ENCODE data around the gene LCOR. TPM values are rescaled to one million over a fixed set of nuclear protein-coding genes. Genes with fewer than 3 reads are reported as not detected.

The LCOR gene
- total and polyA plus RNA-seq, 2 of the 4 experiments (the other 2 are of a cell fraction), result 3.7 to 36.9 TPM

DNA sequence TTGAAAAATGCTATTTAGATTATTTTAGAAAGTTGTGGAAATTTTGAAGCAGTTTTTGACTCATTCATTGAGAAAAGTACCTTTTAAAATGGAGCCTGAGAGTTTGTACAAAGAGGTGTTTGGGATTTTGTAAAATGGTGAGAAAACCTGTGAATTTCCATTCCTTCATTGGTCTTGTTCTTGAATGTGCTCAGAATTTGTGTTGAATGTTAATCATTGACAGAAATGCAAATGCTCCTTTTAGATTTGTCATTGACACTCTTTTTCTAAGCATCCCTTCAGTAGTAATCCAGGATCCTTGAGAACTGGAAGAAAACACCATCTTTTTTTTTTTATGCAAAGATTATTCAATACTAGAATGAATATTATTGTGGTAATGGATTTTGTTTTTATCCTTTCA, 74.8 kb downstream of the LCOR start:
- no peaks in the 10 kb centered on the region for H3K9me3 ChIP-seq (ENCODE audit: control insufficient read depth, insufficient read depth, low read length)
- peaks cover 25 to 60% of the 10 kb centered on the region in 2 experiments for H3K79me1 ChIP-seq (ENCODE audit: low read depth in 1 of 2, low read length in 2 of 2)
- DNase-seq (no peak), ATAC-seq (ENCODE audit: low read depth) (no peak)
- H2BK20ac ChIP-seq (ENCODE audit: low read depth, low read length), result no peak overlapping the region
- H3K9me1 ChIP-seq (ENCODE audit: insufficient read depth, low read length), result no peaks in the 10 kb centered on the region; the same call in 1 of the 2 replicates
- H3K9ac ChIP-seq (ENCODE audit: low read depth, low read length), result no peak overlapping the region
- H3K56ac ChIP-seq (ENCODE audit: extremely low read depth, insufficient read depth, low read length), result no peak overlapping the region
- no peak overlapping the region for H3K4me3 ChIP-seq (ENCODE audit: insufficient read depth, low read depth, low read length)
- H4K5ac ChIP-seq (ENCODE audit: low read depth, low read length), result no peak overlapping the region
- no peak overlapping the region for H2BK15ac ChIP-seq (ENCODE audit: low read depth, low read length)
- TF ChIP-seq RCOR1 (IDR thresholded peaks at IDR 0.05; ENCODE audit: insufficient replicate concordance, low read length) (no peak), CHD1 (IDR thresholded peaks at IDR 0.05; ENCODE audit: low read depth, low read length) (no peak), POLR2A (IDR thresholded peaks at IDR 0.05; ENCODE audit: low read depth, low read length) (no peak), RAD21 (IDR thresholded peaks at IDR 0.05; ENCODE audit: low read length) (no peak), CEBPB (IDR thresholded peaks at IDR 0.05; ENCODE audit: low read depth, low read length) (no peak), BHLHE40 (IDR thresholded peaks at IDR 0.05; ENCODE audit: low read depth, low read length) (no peak), MXI1 (IDR thresholded peaks at IDR 0.05; ENCODE audit: borderline replicate concordance, low read depth, low read length) (no peak), MAZ (IDR thresholded peaks at IDR 0.05; ENCODE audit: borderline replicate concordance, low read depth, low read length) (no peak), NFE2L2 (IDR thresholded peaks at IDR 0.05; ENCODE audit: low read depth, low read length) (no peak), MAFK (IDR thresholded peaks at IDR 0.05; ENCODE audit: low read depth, low read length) (no peak), CTCF (conservative IDR thresholded peaks at IDR 0.05; ENCODE audit: low read depth, low read length) (no peak), FOS (IDR thresholded peaks at IDR 0.05; ENCODE audit: low read depth, low read length) (no peak), RFX5 (IDR thresholded peaks at IDR 0.05; ENCODE audit: low read depth, low read length) (no peak), SMC3 (IDR thresholded peaks at IDR 0.05; ENCODE audit: low read depth, low read length) (no peak)
- TF ChIP-seq, protein P1, sequence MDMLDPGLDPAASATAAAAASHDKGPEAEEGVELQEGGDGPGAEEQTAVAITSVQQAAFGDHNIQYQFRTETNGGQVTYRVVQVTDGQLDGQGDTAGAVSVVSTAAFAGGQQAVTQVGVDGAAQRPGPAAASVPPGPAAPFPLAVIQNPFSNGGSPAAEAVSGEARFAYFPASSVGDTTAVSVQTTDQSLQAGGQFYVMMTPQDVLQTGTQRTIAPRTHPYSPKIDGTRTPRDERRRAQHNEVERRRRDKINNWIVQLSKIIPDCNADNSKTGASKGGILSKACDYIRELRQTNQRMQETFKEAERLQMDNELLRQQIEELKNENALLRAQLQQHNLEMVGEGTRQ (IDR thresholded peaks at IDR 0.05; ENCODE audit: low read depth, low read length), result no peak
- TF ChIP-seq, protein P2, sequence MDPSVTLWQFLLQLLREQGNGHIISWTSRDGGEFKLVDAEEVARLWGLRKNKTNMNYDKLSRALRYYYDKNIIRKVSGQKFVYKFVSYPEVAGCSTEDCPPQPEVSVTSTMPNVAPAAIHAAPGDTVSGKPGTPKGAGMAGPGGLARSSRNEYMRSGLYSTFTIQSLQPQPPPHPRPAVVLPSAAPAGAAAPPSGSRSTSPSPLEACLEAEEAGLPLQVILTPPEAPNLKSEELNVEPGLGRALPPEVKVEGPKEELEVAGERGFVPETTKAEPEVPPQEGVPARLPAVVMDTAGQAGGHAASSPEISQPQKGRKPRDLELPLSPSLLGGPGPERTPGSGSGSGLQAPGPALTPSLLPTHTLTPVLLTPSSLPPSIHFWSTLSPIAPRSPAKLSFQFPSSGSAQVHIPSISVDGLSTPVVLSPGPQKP (IDR thresholded peaks at IDR 0.05; ENCODE audit: borderline replicate concordance, low read depth, low read length), result no peak
- no peak overlapping the region for H2BK5ac ChIP-seq (ENCODE audit: low read depth, low read length, poor library complexity, severe bottlenecking)
- H4K91ac ChIP-seq (ENCODE audit: insufficient read depth, low read depth, low read length), result no peak overlapping the region
- H3K23ac ChIP-seq (ENCODE audit: low read depth, low read length), result no peak overlapping the region
- H2BK120ac ChIP-seq (ENCODE audit: low read depth, low read length), result no peak overlapping the region
- BruUV-seq (replicated peaks), result no TSS peak
- no peaks in the 10 kb centered on the region for H3K36me3 ChIP-seq (ENCODE audit: control insufficient read depth, insufficient read depth, low read length)
- POLR2A ChIA-PET (ENCODE audit: unreplicated experiment), result no interaction called here
- no peak overlapping the region for H2AK9ac ChIP-seq (replicated peaks; ENCODE audit: low read depth, low read length, poor library complexity)
- CTCF ChIA-PET, result no interaction called here
- H3K27me3 ChIP-seq (ENCODE audit: control insufficient read depth, insufficient read depth, low read length), result no peaks in the 10 kb centered on the region
- no peak overlapping the region for H3K18ac ChIP-seq (ENCODE audit: low read depth, low read length)
- no peak overlapping the region for H2AFZ ChIP-seq (replicated peaks; ENCODE audit: low read length, poor library complexity)
- H3K4me2 ChIP-seq (ENCODE audit: low read depth, low read length), result no peak overlapping the region
- H4K8ac ChIP-seq (ENCODE audit: low read depth in 2 of 2, low read length in 2 of 2), result no peak overlapping the region
- no peak overlapping the region for H3K4ac ChIP-seq (ENCODE audit: low read depth, low read length)
- H3K14ac ChIP-seq (replicated peaks; ENCODE audit: low read depth, low read length), result no peak overlapping the region
- in situ Hi-C loops (cut with MboI; ENCODE audit: low sequenced_read_pairs), result no loop called here
- no peak overlapping the region for H2AK5ac ChIP-seq (ENCODE audit: low read depth, low read length)
- H3K4me1 ChIP-seq (ENCODE audit: control insufficient read depth, insufficient read depth, low read length), result peaks cover 3% of the 10 kb centered on the region
- dilution Hi-C loops (cut with HindIII; ENCODE audit: low sequenced_read_pairs, unreplicated experiment), result no loop called here
- intact Hi-C loops (cut with micrococcal nuclease), result no loop called here
- H3K27ac ChIP-seq (ENCODE audit: insufficient read depth, low read length), result no peak overlapping the region
- H4K20me1 ChIP-seq (ENCODE audit: insufficient read depth, low read length), result peaks cover 45% of the 10 kb centered on the region

Data from IMR-90 (cell line).